GM21619 (cell line): Measurements from ENCODE around the gene GNAQ.
"Not testable (repeated sequence)": the region's sequence is repeated elsewhere in the genome, so short reads cannot be mapped to it uniquely, and the experiment has no call there.

ENCODE experiments used
- ATAC-seq: cut with Tn5 transposase; IDR thresholded peaks from one replicate; pipeline ENCODE4 v1.9.1; 2021; ENCODE audit not compliant: unreplicated experiment

Gene GNAQ

DNA sequence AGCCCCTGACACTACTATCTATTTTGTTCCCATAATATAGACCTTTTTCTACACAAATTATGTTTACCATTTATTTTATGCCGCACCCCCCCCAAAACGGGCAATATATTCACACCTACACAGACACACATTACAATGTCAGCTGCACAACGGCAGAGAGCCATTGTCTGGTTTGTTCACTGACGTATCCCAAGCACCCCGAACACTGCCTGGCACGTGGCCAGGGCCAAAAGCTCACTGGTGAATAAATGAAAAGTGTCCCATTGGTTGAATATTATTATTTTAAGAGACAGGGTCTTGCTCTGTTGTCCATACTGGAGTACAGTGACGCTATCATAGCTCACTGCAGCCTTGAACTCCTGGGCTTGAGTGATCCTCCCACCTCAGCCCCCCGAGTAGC, 150.5 kb downstream of the GNAQ start:
- no peak for ATAC-seq

DNA sequence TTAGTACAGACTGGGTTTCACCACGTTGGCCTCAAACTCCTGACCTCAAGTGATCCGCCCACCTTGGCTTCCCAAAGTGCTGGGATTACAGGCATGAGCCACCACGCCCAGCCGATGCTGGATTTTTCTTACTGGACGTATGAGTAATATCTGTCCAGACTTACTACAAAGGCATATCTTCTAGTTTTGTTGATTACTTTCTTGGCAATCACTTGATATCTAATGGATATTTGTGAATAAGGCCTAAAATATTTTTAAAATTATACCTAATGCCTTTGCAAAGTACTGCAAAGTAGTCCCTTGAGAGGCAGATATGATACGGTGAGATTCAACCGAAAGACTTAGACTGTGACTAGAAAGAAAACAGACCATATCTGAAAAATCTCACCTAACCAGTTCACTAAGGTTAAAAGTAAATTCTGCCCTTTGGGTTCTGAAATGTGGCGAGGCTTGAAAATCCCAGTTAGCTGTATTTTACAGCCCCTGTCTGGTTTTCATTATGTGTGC, 152.1 kb downstream of the GNAQ start:
- ATAC-seq = no peak

DNA sequence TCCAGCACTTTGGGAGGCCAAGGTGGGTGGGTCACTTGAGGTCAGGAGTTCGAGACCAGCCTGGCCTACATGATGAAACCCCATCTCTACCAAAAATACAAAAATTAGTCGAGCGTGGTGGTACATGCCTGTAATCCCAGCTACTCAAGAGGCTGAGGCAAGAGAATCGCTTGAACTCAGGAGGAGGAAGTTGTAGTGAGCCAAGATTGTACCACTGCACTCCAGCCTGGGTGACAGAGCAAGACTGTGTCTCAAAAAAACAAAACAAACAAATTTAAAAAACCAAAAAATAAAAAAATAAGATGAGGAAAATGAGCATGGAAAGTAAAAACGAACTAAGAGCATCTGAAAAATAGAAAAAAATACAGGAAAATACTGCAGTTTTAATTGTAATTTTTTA, 152.8 kb downstream of the GNAQ start:
- ATAC-seq = not testable (repeated sequence)

DNA sequence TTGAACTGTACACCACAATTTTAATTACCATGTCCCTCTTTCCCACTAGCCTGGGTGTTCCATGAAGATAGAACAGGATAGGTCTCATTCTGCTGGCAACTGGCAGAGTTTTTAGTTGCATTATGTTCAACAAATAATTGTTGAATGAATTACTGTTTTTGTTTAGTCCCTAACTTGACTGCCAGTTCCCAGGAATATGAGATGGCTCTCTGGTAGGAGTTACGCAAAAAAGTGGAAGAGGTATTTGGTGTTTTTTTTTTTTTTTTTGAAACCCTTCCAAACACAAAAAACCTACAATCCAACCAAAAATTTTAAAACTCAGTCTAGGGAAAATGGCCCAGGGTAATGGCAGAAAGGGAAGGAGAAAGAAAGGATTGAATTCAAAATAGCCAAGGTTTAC, 153.6 kb downstream of the GNAQ start:
- no peak for ATAC-seq

DNA sequence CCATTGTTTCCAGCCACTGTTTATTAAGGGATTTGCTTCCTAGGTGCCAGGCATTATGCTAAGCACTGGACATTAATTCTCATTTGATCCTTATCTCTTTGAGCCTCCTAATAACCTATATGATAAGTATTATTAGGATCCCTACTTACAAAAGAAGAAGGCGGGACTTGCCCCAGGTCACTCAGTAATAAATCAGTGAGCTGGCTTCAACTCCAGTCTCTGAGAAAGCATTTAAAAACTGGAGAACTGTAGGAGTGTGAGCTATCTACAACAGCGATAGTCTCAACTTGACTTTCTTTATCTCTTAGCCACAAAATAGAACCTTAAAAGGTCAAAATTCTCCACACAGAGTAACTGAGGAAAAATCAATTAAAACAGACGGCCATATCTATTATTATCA, 155.0 kb downstream of the GNAQ start:
- ATAC-seq = no peak

DNA sequence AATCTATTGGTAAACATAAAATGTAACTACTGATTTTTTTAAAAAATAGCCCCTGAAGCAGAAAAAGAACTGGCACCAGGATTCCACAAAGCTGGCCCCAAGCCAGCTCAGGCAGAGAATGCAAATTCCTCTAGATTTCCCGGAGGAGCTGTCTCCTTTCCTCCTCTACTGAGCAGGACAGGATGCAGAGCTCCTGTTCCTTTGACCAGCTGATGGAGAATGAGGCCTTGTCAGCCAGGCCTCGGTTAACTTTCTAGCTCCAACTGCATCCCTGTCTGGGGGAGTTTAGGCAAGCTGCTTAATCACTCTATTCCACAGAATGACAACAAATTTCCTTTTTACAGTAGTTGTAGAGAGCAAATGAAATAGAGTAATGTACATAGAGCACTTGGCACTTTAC, 155.5 kb downstream of the GNAQ start:
- no peak for ATAC-seq

DNA sequence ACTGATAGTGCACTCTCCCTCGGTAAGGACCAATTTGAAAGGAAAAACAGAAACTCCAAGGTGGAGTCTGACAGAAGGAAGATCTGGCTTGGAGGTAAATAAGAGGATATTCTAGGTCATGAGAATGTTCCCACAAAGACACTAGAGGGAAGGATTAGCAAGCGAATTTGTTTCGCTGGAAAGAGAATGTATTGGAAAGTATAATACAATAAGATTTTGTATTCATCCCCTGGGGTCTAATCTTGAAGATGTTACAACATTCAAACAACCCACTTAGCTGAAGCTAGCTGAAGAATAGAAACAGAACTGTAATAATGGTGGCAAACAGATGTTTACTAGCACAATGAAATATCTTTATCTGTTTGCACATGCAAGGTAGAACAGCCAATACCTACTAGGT, 158.7 kb downstream of the GNAQ start:
- no peak for ATAC-seq

DNA sequence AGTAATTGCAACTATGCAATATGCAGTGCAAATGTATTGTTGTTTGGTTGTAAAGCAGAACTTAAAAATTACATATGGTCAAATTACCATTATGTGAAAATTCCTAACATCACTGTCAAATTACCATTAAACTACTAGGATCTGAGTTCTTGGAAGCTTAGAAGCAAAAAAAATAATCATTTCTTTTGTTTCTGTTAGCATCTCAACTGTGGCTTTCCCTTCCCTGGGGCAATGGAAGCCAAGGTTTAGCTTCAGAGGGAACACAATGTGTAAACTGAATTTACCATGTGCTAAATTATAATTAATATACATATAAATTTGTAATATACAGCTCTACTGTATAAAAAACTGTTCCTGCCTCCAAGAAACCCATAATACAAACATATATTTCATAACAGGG, 159.4 kb downstream of the GNAQ start:
- ATAC-seq = no peak

DNA sequence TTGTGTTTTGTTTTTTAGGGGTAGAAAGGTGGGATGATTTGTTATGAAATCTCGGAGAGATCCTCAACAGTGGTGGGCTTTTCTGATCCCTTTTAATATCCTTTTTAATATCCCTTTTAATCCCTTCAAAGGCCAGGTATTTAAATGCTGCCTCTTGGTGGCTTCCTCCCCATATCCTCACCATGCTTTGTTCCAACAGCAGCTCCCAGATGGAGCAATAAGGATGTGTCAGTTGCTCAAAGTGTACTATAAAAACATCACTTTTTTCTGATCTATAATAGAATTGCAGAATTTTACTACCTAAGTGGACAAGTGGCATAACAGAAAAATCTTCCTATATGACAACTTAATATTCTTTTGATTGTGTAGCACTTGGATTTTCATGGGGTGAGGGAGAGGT, 160.1 kb downstream of the GNAQ start:
- ATAC-seq = no peak

DNA sequence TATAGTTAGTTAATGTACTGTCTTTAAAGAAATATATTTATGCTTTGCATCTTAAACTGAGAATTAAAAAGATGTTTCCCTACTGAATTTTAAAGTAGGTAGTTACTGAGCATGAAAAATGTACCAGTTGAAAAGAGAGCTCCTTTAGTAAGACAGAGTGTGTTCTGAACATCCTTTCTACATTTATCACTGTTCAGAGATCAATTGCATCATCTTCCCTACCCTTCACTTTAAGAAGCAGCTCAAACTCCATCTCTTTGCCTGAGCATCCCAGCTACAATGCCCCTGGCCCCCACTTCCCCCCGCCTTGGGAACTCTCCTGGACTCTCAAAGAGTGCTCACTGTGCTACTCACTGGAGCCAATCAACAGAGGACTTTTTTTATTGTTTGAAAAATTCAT, 164.7 kb downstream of the GNAQ start:
- no peak for ATAC-seq

DNA sequence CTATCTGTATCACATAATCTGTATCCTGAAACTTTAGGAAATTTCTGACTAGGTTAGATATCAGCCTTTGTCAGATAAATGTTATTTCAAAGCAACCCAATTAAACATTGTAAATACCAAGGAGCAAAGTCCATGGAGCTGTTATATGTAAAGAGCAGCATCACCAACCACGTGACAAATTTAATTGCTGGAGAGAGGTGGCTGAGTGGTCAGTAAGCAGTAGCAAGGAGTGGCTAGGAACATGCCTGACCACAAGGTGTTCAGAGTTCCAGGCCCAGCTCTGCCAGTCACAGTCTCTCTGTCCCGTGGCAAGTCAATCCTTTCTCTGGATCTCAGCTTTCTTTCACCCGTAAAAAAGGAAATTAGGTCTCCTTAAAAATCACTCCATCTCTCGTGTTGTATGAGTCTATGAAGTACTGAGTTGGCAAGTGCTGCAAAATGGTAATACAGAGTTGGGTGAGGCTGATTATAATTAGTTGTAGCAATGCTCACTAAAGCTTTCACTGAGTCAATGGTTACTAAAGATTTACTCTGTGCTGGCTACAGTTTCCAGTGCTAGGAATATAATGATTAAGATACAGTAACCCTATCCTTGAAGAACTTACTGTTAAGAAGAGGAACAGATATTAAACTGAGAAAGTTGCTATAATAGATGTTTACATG, 166.1 kb downstream of the GNAQ start:
- ATAC-seq = no peak

DNA sequence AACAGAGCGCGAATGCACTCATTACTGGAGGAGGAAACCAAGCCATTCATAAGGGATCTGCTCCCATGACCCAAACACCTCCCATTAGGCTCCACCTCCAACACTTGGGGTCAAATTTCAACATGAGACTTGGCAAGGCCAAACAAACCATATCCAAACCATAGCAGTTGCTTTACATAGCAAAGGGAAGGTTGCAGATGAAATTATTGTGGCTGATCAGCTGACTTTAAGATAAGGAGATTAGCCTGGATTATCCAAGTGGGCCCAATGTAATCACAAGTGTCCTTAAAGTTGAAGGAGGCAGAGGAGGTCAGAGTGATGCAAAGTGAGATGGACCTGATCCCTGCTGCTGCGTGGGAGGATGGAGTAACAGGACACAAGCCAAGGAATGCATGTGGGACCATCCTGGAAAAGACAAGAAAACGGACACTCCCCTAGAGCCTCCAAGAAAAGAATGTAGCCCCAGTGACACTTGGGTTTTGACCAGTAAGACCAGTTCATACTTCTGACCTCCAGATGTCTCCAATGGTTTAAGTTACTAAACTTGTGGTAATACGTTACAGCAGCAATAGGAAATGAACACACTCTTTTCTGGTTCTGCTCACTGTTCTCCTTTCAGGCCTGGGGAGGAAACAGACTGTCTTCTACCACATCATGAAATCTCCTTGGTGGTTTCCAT, 167.3 kb downstream of the GNAQ start:
- no peak for ATAC-seq

DNA sequence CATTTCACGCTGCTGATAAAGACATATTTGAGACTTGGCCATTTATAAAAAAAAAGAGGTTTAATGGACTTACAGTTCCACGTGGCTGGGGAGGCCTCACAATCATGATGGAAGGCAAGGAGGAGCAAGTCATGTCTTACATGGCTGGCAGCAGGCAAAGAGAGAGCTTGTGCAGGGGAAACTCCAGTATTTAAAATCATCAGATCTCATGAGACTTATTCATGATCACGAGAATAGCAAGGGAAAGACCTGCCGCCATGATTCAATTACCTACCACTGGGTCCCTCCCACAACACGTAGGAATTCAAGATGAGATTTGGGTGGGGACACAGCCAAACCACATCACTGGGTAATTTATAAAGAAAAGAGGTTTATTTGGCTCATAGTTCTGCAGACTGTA, 168.0 kb downstream of the GNAQ start:
- not testable (repeated sequence) for ATAC-seq

DNA sequence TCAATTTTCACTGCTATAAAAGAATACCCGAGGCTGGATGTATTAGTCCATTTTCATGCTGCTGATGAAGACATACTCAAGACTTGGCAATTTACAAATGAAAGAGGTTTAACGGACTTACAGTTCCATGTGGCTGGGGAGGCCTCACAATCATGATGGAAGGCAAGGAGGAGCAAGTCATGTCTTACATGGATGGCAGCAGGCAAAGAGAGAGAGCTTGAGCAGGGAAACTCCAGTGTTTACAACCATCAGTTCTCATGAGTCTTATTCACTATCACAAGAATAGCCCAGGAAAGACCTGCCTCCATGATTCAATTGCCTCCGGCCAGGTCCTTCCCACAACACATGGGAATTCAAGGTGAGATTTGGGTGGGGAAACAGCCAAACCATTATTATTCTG, 170.7 kb downstream of the GNAQ start:
- not testable (repeated sequence) for ATAC-seq

DNA sequence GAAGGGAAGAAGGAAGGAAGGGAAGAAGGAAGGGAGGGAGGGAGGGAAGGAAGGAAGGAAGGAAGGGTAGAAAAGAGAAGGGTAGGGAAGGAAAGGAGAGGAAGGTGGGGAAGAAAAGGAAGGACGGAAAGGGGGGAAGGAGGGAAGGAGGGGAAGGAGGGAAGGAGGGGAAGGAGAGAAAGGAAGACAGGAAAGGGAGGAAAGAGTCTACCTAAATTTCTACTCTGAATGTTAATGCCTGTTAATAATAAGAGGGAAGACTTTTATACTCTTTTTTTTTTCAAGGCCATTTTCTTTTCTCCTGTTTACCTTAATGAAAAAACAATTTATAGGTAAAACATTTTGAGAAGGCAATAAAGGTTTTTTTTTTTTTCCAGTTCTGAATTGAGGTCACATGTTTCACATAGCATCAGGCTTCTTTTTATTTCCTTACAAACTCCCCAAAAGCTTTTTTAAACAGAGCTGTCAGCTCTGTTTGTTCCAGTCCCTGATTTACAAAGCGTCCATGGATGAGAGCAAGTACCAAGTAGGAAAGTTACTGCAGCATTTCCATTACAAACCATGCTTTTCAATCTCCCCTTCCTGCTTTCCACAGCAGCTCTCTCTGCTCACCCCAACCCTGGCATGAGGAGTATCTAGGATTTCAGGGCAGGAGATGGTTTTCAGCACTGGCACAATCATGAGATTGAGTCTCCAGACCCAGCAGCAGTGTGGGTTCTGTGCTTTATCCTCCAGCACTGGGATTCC, 173.9 kb downstream of the GNAQ start:
- no peak for ATAC-seq

DNA sequence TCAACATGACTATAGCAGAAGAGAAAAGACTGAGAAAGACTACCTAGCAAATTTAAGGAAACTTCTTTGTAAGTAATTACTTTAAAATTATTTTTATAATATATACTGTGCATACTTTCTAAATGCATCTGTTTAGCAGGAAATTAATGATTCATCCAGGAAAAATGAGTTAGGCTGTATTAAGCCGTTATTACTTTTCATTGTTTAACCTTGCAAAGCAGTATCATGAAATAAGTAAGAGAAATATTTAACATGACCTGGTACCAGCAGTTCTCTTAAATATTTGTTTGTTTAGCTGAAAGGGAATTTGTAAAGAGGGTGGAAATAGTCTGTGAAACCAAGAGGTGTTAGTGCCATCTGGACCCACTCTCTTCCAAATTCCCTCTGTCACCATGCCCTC, 175.0 kb downstream of the GNAQ start:
- ATAC-seq = no peak

DNA sequence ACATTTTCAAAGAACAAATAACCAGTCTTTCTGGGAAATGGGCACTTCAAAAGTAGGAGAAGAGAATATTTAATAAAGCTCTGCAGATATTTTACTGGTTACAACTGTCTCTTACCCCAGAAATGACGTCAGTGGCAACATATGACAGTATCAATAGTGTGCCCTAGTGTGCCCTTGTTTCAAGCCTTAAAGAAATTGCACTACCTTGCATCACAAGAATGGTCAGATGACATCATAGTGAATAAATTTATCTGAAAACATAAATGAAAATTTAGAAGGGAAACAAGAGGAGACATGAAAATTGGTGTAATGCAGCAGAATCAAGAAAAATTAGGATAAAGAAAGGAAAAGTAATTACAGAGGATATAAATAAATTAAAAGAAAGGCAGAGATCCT, 176.7 kb downstream of the GNAQ start:
- ATAC-seq = no peak

DNA sequence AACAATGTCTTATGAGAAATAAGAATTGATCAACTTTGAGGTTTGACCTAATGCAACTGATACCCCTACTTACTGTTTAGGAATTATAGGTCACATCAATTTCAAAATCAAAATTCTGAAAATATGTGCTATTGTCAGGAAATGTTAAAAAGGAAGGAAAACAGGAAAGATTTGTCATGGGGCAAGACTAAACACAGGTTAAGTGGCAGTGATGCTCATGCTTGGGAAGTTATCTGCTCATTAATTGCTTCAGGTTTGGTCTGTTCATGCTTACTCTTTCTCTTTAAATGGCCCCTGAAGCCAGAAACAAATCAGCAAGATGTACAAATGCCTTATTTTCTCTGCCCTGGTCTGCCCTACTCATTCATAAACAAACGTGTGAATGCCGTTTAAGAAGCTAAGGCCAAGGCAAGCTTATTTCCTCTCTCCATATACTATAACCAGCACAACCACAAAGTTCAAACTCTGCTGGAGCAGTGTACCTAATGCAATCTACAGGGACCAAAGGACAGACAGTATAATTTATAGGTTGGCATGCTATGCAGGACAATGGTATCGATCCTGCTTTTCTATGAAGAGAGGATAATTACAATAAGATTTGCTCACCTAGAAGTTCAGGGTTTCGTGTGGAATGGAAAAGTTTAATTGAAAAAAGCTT, 177.2 kb downstream of the GNAQ start:
- ATAC-seq = no peak

DNA sequence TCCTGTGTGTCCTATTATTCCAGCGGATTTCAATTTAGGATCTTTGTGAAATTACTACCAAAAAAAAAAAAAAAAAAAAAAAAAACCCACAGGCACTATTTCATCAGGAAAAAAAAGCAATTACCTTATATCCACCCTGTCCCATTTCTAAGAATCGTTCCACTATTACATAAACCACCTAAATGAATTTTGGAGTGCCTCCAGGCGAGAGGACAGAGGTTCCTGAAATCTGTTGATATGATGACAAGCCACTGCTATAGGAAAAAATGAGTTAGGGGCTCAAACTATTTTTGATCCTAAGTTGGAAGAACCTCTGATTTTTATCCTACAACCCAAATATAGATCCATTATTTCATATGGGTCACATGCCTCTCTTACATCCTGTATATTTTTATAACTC, 177.9 kb downstream of the GNAQ start:
- no peak for ATAC-seq

DNA sequence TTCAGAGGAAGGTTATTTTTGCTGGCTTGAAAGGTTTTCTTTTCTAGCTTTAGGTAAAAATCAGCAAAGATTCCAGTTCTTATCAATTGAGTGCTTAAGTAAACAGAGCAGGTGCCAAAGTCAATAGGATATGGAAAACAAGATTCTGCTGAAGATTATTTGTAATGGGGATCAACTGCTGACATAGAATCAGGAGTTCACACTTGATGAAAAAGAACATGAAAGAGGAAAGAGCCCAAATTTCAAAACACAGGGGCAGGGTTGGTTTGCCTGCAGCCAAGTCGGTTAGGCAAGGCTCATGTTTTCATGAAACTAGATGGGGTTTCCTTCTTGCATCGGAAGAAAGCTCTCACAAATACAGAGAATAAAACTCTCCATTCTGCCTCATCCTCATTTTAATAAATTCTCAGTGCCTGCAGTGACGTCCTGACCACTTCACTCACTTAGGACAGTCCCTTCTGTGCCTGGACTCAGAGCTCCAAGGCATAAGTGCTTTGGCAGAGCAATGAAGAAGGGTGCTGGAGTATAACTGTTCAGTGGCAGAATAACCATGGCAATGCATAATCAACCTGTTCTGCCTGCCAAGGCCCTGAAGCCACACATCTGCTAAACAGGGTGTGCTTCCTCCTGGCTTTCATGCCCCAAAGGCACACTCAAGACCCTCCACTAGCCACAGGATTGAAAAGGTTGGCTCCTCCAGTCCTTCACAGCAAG, 179.6 kb downstream of the GNAQ start:
- ATAC-seq = no peak

DNA sequence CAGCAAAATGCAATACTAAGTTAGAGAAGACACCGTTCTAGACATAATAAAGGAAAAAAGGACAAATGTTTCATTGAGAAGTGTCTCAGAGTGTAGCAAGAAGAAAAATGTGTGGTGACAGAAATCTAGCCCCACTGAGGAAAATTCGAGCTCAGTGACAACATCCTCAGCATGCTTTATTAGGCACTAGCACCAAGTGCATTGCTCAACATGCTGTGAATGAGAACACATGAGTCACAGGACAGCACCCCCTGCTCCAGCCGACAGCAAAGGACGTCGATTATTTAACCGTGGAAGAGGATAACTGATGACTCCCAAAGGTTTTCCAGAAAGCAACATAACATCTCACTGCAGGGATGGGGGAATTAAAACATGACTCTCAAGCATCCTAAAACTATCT, 182.7 kb downstream of the GNAQ start:
- no peak for ATAC-seq
